Measurements from ENCODE around the gene SLC5A2. TPM values are rescaled to one million over a fixed set of nuclear protein-coding genes. Genes with fewer than 3 reads are reported as not detected.

The SLC5A2 gene
- total and polyA plus RNA-seq, 2 of the 13 experiments (the other 11 are each of a cell fraction or from before 2014, with no cell fraction given) = 0.24 to 0.97 TPM

GRCh38 chr16:31460582-31461002 is 22.3 kb upstream of the SLC5A2 start (continued):
- TF ChIP-seq, protein P1, sequence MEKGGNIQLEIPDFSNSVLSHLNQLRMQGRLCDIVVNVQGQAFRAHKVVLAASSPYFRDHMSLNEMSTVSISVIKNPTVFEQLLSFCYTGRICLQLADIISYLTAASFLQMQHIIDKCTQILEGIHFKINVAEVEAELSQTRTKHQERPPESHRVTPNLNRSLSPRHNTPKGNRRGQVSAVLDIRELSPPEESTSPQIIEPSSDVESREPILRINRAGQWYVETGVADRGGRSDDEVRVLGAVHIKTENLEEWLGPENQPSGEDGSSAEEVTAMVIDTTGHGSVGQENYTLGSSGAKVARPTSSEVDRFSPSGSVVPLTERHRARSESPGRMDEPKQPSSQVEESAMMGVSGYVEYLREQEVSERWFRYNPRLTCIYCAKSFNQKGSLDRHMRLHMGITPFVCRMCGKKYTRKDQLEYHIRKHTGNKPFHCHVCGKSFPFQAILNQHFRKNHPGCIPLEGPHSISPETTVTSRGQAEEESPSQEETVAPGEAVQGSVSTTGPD (CRISPR knock-in tag; IDR thresholded peaks at IDR 0.05) = no peak
- TF ChIP-seq ZSCAN29 (CRISPR knock-in tag; conservative IDR thresholded peaks at IDR 0.05) (no peak), TEAD3 (CRISPR knock-in tag; optimal IDR thresholded peaks at IDR 0.05; ENCODE audit: borderline replicate concordance) (peak; percentile 46), TBL1XR1 (IDR thresholded peaks at IDR 0.05; ENCODE audit: borderline replicate concordance, low read length, partially characterized antibody) (no peak), SAP130 (CRISPR knock-in tag; IDR thresholded peaks at IDR 0.05; ENCODE audit: low read depth) (no peak), BCL6 (CRISPR knock-in tag; IDR thresholded peaks at IDR 0.05) (peak; percentile 87), ZNF720 (CRISPR knock-in tag; IDR thresholded peaks at IDR 0.05) (no peak), POLR2AphosphoS5 (IDR thresholded peaks at IDR 0.05; ENCODE audit: low read depth, low read length) (no peak), CTCF (CRISPR knock-in tag; IDR thresholded peaks at IDR 0.05) (peak; percentile 45), SMYD3 (CRISPR knock-in tag; IDR thresholded peaks at IDR 0.05) (no peak), FOXO1 (CRISPR knock-in tag; IDR thresholded peaks at IDR 0.05) (0 out of 2 replicates have a peak, but pooled peaks have one; percentile 30), CHD4 (IDR thresholded peaks at IDR 0.05; ENCODE audit: borderline replicate concordance, low read length) (peak; percentile 40; the same call in 1 of the 2 replicates), ZSCAN30 (CRISPR knock-in tag; IDR thresholded peaks at IDR 0.05) (no peak), FOXA1 (IDR thresholded peaks at IDR 0.05) (no peak), FOXA1 (CRISPR knock-in tag; IDR thresholded peaks at IDR 0.05) (0 out of 2 replicates have a peak, but pooled peaks have one; percentile 35)
- TF ChIP-seq, protein P2, sequence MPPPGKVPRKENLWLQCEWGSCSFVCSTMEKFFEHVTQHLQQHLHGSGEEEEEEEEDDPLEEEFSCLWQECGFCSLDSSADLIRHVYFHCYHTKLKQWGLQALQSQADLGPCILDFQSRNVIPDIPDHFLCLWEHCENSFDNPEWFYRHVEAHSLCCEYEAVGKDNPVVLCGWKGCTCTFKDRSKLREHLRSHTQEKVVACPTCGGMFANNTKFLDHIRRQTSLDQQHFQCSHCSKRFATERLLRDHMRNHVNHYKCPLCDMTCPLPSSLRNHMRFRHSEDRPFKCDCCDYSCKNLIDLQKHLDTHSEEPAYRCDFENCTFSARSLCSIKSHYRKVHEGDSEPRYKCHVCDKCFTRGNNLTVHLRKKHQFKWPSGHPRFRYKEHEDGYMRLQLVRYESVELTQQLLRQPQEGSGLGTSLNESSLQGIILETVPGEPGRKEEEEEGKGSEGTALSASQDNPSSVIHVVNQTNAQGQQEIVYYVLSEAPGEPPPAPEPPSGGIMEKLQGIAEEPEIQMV (CRISPR knock-in tag; IDR thresholded peaks at IDR 0.05; ENCODE audit: low read depth) = 0 out of 2 replicates have a peak, but pooled peaks have one; percentile 41
